ENCODE data around the gene AFAP1.
A peak's percentile ranks its signal among the peaks of the same experiment; 100 is the strongest.

Gene AFAP1, protein sequence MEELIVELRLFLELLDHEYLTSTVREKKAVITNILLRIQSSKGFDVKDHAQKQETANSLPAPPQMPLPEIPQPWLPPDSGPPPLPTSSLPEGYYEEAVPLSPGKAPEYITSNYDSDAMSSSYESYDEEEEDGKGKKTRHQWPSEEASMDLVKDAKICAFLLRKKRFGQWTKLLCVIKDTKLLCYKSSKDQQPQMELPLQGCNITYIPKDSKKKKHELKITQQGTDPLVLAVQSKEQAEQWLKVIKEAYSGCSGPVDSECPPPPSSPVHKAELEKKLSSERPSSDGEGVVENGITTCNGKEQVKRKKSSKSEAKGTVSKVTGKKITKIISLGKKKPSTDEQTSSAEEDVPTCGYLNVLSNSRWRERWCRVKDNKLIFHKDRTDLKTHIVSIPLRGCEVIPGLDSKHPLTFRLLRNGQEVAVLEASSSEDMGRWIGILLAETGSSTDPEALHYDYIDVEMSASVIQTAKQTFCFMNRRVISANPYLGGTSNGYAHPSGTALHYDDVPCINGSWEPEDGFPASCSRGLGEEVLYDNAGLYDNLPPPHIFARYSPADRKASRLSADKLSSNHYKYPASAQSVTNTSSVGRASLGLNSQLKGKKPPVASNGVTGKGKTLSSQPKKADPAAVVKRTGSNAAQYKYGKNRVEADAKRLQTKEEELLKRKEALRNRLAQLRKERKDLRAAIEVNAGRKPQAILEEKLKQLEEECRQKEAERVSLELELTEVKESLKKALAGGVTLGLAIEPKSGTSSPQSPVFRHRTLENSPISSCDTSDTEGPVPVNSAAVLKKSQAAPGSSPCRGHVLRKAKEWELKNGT

GRCh38 chr4:7939377-7940108, at the start of gene AFAP1:
Gene AFAP1, minus strand, starts transcription at chr4:7939861. Its CDS starts 67,783 bp downstream, at chr4:7872078.
- DNase-seq, result peak; percentile 71 to 84

GRCh38 chr4:7988437-7988836, 48.8 kb upstream of the AFAP1 start:
- DNase-seq, result no peak

- DNase-seq, result peak; percentile 39 to 82
These were observed 47.7 kb upstream of the AFAP1 start for GRCh38 chr4:7987148-7987989.

DNA sequence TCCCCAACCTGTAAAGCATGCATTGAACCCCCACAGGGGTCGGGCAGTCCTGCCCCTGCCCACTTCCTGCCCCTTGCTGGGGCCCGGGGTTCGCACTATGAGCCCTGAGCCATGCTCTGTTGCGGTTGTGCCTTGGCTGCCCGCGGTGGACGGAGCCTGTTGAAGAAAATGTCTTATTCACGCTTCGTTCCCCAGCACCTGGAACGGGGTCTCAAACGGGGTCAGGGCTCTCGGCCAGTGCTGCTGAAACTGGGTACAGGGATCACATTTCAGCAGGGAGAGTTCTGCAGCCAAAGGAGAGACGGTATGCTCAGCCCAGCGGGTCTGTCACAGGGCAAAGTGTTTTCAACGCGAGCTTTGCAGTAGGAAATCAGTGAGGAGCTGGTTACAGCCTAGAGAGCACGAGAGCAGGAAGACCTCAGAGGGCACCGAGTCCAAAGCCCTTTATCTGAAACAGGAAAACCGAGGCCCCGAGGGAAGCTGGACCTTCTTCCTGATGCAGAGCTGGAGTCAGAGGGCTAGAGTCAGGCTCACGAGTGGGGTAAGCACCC, 46.3 kb upstream of the AFAP1 start:
- DNase-seq, result no peak

DNA sequence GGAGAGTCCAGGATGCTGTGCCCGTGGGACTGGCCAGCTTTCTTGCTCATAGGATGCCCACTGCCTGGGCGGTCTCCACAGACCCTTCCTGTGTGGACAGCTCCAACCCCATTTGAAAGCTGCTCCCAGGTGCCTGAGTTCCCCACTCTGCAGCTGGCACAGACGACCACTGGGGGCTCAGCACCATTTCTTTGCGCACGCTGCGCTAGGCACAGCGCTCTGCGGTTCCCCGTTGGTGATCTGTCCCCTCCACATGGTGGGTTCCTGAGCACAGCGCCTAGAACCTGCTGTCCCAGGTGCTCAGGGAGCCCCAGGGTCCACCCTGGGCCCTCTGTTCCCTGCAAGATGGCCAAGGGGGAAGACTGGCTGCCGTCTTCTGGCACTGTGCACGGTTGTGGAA, 45.4 kb upstream of the AFAP1 start:
- no peak for DNase-seq

DNA sequence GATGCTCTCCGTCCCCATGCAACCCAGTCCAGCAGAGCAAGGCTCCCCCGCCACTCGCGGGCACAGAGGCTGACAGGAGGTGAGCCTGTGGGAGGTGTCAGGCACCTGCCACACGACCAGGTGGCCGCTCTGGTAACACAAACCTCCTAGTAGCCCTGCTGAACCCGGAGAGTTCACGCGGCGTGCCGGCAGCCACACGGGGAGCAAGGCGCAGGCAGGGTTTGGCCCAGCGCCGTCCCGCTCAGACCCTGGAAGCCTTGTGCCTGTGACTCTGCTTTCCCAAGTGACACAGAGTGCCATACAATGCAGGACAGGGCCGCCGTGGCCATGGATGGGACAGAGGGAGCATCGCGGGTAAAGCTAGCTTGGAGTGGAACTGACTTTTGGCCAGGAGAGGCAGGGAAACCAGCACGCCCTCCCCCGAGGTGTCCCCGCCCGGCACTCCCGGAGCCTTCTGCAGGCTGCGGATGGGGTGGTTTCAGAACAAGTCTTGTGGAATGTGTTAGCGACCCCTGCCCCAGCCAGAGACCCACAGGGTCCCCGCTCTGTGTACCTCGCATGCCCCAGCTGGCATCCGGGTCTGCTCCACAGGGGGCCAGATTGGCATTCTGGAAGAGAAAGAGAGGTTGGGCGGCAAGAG, 44.7 kb upstream of the AFAP1 start:
- no peak for DNase-seq

DNA sequence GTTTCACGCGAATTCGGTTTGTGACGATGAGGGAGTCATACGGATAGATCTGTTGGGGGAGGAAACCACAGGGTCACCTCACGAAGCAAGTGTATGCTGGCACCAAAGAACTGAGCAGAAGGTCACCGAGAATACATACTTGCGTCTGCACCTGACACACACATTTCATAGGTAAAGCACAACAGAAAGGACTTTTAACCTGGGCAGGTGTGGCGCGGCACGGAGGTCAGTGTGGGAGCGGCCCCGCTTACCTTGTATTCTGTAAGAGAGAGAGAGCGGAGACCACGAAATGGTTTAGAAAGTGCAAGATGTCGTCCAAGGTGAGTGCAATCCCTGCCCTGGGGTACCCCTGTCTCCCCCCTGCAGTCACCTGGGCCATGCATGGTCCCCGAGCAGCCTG, 43.6 kb upstream of the AFAP1 start:
- DNase-seq, result no peak

DNA sequence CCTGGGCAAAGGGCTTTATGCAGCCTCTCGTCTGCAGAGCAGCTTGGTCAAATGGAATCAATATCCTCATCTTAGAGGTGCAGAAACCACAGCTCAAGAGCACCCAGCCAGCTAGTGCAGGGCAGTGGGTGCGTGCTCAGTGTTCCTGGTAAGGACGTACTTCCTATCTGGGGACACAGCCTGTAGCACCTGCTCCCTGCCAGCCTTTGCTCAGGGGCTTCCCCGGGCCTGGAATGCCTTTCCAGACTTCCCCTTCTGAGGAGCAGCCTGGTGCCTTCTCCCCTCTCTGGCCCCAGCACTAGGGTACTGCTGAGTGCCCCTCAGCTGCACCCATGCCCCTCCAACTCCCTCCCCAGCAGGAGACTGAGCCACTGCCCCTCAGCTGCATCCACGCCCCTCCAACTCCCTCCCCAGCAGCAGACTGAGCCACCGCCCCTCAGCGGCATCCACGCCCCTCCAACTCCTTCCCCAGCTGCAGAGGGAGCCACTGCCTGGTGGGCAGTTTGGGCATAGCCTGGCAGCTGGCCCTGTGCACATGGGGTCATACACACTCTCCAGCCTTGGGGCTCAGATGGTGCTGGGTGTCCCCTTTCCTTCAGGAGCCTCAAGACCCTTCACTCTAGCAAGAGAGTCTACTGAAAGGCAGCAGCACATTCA, 42.2 kb upstream of the AFAP1 start:
- DNase-seq, result no peak

DNA sequence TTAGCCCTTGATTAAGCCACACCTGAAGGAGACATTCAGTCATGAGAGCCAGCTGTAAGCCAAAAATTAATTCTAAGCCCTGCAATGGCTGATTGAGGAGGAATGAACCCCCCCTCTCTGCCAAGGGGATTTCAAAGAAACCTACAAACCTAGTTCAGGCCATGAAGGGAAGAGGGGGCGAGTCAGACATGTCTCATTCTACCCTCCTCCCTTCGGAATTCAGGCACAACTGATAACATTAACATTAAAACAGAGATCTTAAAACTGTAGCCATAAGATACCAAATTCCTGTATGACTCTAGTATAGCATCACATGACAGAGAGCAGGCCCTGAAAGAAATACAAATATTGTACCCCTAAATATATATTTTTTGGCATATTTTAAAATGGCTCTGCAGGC, 40.4 kb upstream of the AFAP1 start:
- no peak for DNase-seq

DNA sequence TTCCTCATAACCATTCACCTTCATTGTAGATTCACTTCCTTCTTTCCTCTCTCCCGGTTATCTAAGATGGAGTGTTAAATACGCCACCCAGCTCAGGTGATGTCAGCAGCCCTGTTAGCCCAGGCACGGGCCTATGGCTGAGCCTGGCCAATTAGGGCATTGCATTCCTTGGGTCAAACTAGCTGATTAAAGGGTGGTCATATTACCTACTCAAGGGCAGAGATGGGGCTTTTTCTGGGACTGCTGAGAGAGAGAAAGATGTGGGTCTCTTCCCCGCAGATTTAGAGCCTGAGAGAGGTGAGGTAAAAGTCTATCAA, 39.9 kb upstream of the AFAP1 start:
- DNase-seq, result no peak

- DNase-seq, result no peak
These were observed 39.4 kb upstream of the AFAP1 start for GRCh38 chr4:7978907-7979651.

GRCh38 chr4:7978489-7978888, 38.8 kb upstream of the AFAP1 start:
- peak in 1 of 2 experiments; percentile 29 for DNase-seq

DNA sequence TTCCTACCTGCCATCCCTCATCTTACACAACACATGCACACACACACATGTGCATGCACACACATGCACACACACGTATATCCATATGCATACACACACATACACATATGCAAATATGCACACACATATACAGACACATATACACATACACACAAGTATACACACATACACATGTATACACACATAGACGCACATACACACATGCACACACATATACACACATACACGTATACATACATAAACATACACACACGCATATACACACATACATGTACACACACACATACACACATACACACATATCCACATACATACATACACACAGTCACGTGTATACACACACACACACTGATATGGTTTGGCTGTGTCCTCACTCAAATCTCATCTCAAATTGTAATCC, 37.0 kb upstream of the AFAP1 start:
- no peak for DNase-seq

GRCh38 chr4:7976025-7976424, 36.4 kb upstream of the AFAP1 start:
- DNase-seq, result no peak

- no peak for DNase-seq
These were observed 34.8 kb upstream of the AFAP1 start for GRCh38 chr4:7974425-7974824.

GRCh38 chr4:7973545-7973981, 33.9 kb upstream of the AFAP1 start:
- DNase-seq, result no peak

DNA sequence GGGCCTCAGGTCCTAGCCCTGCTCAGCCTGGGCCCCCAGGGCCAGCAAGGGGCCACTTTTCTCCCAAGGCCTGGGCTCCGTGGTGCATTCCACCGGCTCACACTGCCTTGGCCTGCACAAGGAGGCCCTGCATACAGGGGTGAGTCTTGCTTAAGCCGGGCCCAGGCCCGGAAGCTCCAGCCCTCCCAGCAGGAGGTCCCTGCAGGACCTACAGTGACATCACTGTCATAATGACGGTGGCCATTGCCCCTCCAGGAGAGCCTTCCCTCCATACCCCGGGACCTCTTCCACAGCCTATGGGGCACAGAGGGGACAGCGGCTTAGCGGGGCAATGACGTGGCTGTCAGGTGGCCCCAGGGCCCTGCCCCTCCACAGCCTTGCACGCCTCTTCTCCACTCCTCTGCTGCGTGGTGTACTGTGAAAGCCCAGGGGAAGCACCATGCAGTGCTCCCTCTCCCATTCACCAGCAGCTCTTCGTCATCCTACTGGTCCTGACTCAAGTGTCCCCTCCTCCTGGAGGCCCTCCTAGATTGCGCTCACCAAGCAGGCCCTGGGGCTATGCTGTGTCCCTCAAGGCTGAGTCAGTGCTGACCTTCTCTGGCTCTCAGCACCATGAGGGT, 32.3 kb upstream of the AFAP1 start:
- no peak for DNase-seq

- no peak for DNase-seq
These were observed 31.5 kb upstream of the AFAP1 start for GRCh38 chr4:7971159-7971631.

- no peak for DNase-seq
These were observed 30.8 kb upstream of the AFAP1 start for GRCh38 chr4:7970361-7970946.
